Right kidney (tissue), 1 donor: ENCODE data around the gene TMEM117.
"Not testable (repeated sequence)": the region's sequence is repeated elsewhere in the genome, so short reads cannot be mapped to it uniquely, and the experiment has no call there.

ENCODE experiments used
- DNase-seq: peaks from one replicate; pipeline ENCODE4 v3.0.0-alpha.2; 2016

TMEM117 gene

DNA sequence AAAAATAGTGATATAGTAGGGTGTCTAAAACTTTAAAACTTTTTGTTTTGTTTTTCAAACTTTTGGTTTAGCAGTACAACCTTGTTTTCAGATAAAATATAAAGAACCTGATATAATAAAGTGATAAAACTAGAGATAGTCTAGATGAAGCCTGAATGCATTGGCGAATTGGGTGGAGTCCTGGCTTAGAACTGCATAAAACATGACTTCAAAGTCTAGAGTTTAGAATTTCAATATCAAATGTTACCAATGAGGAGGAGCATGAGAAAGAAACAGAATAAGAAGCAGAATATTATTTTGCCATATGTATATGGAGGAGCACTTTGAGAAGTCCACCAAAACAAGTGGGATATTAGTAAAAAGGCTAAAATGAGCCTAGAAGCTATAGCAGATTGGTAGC is 263.6 kb downstream of the TMEM117 start:
- DNase-seq, result no peak

GRCh38 chr12:44100264-44100663 is 264.4 kb downstream of the TMEM117 start:
- no peak for DNase-seq

GRCh38 chr12:44101475-44101874 is 265.6 kb downstream of the TMEM117 start:
- no peak for DNase-seq

- DNase-seq, result no peak
Observed at GRCh38 chr12:44114906-44115305, 279.0 kb downstream of the TMEM117 start.

GRCh38 chr12:44117337-44117736 is 281.5 kb downstream of the TMEM117 start:
- DNase-seq, result no peak

GRCh38 chr12:44118946-44119345 is 283.1 kb downstream of the TMEM117 start:
- no peak for DNase-seq

DNA sequence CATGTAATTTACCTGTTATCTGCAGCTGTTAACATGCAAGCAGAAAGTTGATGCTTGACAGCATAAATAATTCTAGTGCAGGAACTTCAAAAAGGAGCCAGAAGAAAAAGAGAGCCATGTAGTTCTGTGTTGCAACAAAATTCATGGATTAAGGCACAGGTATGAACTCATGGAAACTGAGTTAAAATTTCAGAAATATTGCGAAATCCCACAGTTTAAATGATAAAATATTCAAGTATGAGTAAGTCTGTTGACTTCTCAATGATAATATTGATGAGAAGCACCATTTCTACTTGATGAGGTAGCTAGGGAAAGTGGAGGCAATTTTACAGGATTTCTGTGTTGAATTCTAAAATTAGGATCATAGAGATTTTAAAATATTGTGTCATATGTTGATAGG is 290.9 kb downstream of the TMEM117 start:
- DNase-seq, result no peak

- DNase-seq, result no peak
Observed at GRCh38 chr12:44127966-44128710, 292.3 kb downstream of the TMEM117 start.

DNA sequence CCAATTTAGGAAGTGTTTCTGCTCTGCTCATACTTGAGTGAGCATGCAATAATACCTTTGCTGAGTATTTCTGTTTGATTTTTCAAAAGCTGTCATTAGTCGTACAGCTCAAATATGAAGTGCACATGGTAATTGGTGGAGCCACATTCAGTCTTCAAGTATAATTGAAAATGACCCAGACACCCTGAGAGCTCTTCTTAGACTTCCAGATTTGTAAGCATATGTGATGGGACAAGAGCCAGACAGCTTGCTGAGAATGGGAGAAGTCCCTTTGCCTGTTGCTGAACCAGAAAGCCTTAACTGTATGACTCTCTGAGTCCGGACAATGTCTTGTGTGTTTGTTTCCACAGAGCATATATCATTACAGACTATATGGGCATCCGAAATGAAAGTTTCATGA is 307.3 kb downstream of the TMEM117 start:
- no peak for DNase-seq

DNA sequence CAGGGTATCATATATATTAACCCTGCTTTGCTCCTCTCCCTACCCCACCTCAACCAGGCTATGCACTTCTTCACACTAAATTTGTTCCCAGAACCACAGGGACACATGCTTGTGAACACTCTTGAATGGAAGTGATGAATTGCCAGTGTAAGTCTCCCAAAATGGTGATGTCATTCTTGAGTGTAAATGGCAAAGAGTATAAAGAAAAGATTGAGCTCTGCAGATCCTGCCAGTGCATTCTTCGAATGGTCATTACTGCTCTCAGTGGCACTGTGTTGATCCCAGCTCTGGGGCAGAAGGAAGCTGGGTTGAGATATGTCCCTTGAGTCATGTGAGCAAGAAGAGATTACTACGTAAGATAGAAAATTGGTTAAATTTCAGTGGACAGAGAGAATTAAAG is 313.1 kb downstream of the TMEM117 start:
- no peak for DNase-seq

DNA sequence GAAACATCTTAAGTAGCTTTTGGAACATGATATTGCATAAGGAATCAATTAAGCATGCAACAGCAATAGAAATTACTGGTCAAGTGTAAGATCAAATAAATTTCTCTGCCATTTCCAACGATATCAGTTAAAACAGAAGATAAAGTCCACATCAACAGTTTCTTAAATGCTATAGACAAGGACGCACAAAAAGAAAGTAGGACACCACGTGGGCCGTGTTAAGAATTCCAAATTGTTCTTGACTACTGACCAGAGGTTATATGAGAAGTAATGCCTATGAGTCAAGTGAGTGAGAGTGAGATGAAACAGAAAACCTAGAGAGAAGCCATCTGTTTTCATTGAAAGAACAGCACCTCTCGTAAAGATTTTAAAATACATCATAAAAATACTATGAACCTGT is 318.2 kb downstream of the TMEM117 start:
- DNase-seq, result no peak

DNA sequence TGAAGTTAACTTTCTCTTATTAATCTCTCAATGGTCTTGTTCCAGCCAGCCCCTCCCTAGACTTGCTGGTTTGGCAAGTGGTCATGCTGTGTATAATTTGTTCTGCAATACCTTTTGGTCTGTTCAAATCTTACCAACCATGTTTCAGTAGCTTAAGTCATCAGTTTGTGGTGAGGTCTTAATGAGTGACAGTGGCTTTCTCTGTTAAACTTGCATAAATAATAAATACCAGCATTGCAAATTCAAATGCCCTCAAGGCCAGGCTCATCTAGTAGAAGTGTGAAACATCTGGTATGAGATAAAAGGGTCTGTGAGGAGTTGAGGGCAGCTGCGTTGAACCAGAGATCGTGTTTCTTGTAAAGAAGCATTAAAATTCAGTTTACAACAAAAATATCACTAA is 319.5 kb downstream of the TMEM117 start:
- DNase-seq, result no peak

DNA sequence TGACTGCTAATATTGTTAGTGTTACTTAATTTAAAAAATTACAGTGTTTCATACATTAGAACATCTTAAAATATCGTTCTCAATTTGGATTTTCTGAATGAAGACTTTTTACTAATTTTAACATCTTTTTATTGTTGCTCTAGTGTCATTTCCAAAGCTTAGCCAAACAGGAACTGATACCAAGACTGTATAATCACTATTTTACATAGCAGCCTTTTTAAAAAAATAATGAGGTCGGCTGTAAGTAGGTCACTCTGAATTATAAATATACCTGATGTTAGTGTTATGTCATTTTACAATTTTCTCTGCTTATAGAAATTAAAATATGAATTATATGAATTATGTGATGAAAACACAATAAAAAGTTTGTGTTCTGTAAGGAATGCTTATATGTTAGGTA is 321.5 kb downstream of the TMEM117 start:
- no peak for DNase-seq

DNA sequence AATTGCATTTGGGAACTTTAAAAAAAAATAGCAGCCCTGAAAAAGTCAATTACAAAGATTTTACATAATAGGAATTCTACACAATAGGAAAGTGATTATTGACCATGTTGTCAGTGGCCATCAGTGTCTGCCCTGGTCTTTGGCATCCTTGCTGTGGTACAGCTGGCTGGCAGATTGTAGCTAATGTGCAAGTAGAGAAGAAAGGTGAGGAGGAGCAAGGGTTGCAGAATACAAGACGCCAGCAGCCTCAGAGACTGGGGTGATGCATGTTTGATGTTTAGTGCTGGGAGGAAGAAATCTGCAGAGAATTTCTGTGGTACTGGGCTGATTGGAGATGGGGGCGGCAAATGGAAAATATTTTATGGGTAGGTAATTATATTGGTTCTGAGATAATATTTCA is 322.9 kb downstream of the TMEM117 start:
- no peak for DNase-seq

GRCh38 chr12:44159216-44159615 is 323.3 kb downstream of the TMEM117 start:
- DNase-seq, result no peak

GRCh38 chr12:44159862-44160261 is 324.0 kb downstream of the TMEM117 start:
- DNase-seq, result no peak

DNA sequence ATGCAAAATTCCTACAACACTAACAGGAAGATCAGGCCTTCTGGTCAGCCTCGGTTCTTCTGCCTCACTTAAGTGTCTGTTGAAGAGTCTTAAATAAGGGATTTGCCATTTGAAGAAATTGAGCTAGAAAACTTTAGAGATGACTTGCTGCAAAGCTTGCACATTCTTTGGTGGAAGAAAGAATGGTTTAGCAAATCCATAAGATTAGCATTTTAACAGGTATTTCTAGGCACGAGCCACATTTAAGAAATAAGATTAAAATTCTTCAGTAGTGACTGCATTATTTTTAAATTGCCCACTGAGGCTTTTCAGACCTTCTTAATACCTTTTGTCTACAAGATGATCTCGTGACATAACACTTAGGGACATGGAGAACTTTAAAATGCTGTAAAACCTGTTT is 327.1 kb downstream of the TMEM117 start:
- no peak for DNase-seq

DNA sequence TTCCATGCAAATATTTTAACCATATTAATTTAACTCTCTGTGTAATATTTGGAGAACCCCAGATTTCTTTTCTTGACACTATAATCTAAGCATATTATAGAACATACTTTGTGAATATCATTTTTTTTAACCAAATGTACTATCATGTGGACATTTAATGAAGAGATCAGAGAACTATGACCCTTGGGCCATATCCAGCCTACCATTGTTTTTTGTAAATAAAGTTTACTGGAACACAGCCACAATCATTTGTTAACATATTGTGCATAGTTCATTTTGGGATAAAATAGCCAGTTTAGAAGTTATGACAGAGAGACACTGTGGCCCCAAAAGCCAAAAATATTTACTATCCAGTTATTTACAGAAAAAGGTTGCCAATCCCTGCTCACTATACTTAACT is 338.2 kb downstream of the TMEM117 start:
- no peak for DNase-seq

GRCh38 chr12:44184499-44185206 is 348.8 kb downstream of the TMEM117 start:
- no peak for DNase-seq

- DNase-seq, result no peak
Observed at GRCh38 chr12:44193281-44193680, 357.4 kb downstream of the TMEM117 start.

GRCh38 chr12:44195719-44196118 is 359.8 kb downstream of the TMEM117 start:
- DNase-seq, result not testable (repeated sequence)

DNA sequence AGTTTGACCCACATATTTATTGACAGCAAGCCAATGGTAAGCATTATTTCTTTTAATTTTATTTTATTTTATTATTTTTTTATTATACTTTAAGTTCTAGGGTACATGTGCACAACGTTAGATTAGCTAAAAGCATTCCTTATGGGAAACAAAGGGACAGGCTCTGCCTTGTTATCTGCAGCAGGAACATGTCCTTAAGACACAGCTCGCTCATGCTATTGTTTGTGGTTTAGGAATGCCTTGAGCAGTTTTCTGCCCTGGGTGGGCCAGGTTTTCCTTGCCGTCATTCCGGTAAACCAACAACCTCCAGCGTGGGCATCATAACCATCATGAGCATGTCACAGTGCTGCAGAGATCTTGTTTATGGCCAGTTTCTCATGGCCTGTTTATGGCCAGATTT is 370.2 kb downstream of the TMEM117 start:
- no peak for DNase-seq

DNA sequence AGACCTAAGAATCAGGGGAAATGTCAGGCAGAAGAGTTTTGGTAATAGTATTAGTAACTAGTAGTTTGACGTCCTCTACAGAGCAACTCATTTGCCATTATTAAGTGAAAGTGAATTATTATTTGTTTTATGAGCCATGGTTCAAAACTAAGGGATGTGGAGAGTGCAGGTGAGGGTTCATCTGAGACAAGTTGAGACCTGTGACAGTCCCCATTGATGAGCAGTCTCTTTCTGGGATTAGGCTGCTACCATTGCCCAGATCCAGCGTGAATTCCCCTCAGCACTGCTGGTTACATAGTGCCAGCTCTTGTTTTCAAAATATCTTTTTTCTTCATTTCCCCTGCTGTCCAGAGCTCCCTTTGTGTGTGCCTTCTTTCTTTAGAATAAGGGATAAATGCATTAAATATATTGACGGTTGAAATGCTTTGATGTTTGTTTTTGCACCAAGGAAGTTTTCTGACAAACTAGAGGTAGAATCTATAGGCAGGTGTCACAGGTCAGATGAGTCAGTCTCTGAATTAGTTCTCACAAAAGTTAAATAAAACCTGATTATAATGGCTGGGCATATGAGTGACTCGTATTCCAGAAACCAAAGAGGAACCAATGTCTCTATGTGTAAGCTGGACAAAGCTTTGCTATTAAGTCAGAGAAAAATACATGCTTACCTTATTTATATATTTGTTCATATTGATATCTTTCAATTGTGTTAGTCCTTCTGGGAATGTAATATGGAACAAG is 381.4 kb downstream of the TMEM117 start:
- no peak for DNase-seq
